Stomach (tissue), 9 donors: ENCODE data around the gene CENPQ. TPM values are rescaled to one million over a fixed set of nuclear protein-coding genes. Genes with fewer than 3 reads are reported as not detected.

Experiments used
- DNase-seq, 2 donors: peaks; one replicate each; pipeline versions ENCODE4 v3.0.0 to v3.0.0-alpha.2; 2013 to 2019
- H3K27ac ChIP-seq, 5 donors: fragments of 200-600 bp in 4 of 5; sonication (generic) in 4 of 5; one replicate each; pipeline ENCODE4 v1.5.1; 2013 to 2019; ENCODE audit warnings: mild to moderate bottlenecking in 1 of 5, moderate library complexity in 1 of 5
- H3K27me3 ChIP-seq, 3 donors: fragments of 200-600 bp; sonication (generic); one replicate each; pipeline ENCODE4 v1.5.1; 2017 to 2019; ENCODE audit warnings: mixed run types in 1 of 3
- H3K36me3 ChIP-seq, 4 donors: fragments of 200-600 bp; sonication (generic); 1 replicate in 3 of 4; 2 replicates in 1 of 4; pipeline ENCODE4 v1.5.1; 2016 to 2019
- H3K4me1 ChIP-seq, 4 donors: fragments of 200-600 bp; sonication (generic); one replicate each; pipeline ENCODE4 v1.5.1; 2016 to 2019
- H3K4me3 ChIP-seq, 4 donors: fragments of 200-600 bp; sonication (generic) in 3 of 4; one replicate each; pipeline ENCODE4 v1.5.1; 2016 to 2019; ENCODE audit warnings: mild to moderate bottlenecking in 1 of 4
- H3K9me3 ChIP-seq, 4 donors: fragments of 200-600 bp; sonication (generic); one replicate each; pipeline ENCODE4 v1.5.1; 2016 to 2019
- EP300 ChIP-seq: sonication (generic); formaldehyde crosslinking; IDR thresholded peaks from one replicate; pipeline ENCODE4 v1.6.1; 2017; ENCODE audit warnings: antibody characterized with exemption
- POLR2A ChIP-seq, 4 donors: fragments of 450-650 bp; IDR thresholded peaks; one replicate each; pipeline ENCODE4 v1.6.1; 2016; ENCODE audit warnings: antibody characterized with exemption in 4 of 4, control low read depth in 2 of 4, mild to moderate bottlenecking in 1 of 4, moderate library complexity in 1 of 4
- POLR2AphosphoS5 ChIP-seq, 3 donors: sonication (generic); formaldehyde crosslinking; IDR thresholded peaks; one replicate each; pipeline ENCODE4 v1.6.1; 2016; ENCODE audit warnings: antibody characterized with exemption in 3 of 3
- WGBS, 5 donors: extraction: QIAGEN DNeasy Blood & Tissue Kit in 3 of 5; methylation state at CpG; one replicate each; pipeline versions ENCODE4 v1.1.5 to v1.1.7; 2013 to 2018; 5-methylcytosine and 5-hydroxymethylcytosine counted together
- intact Hi-C: fragments of 100-400 bp; cut with DNase I; formaldehyde crosslinking; loops from one replicate; pipeline ENCODE4 v1.15.1; 2023; ENCODE audit warnings: low total_unique reads
- polyA plus RNA-seq, 3 donors: library from polyadenylated mRNA; stranded (reverse); fragments of 200-250 nt; gene quantifications; one replicate each; pipeline ENCODE4 v1.2.3, GENCODE V29; 2013
- total RNA-seq, 5 donors: library from RNA; depleted of rRNA; stranded (reverse); fragments of >200 nt; gene quantifications; one replicate each; pipeline versions ENCODE4 v1.1.0 to v1.2.3, GENCODE V29; 2014 to 2016
- TF ChIP-seq, protein P1 (sequence below), 7 experiments: fragments of 450-650 bp in 4 of 7; fragments of 200-600 bp in 3 of 7; sonication (generic) in 3 of 7; IDR thresholded peaks; one replicate each; pipeline ENCODE4 v1.5.1; 2016 to 2019; ENCODE audit warnings: antibody characterized with exemption in 7 of 7, control low read depth in 2 of 7, mild to moderate bottlenecking in 1 of 7
- donor health status: healthy with polysubstance abuse.
- donor health status: Bipolar disorder and iron deficiency.
- donor health status: healthy.

Gene CENPQ
- total and polyA plus RNA-seq, 8 donors, result 0.43 to 18.3 (median 4.6) TPM; not detected in 1

DNA sequence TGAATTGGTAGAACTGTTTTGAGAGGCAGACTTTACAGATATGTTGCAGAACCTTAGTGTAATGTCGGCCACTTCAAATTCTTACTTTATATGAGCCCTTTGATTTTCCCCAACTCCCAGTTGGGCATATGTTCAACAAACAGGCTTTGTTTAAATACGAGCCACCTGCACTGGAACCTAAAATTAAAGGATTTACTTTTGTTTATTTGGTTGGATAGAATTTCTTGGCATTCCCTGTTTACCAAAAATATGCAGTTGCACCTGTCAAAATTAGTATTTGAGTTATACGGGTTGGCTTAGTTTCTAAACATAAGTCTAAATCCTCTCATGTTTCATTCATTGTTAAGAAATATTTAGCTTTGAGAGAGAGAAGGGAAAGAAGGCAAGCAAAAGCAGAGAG is 34.1 kb downstream of the CENPQ start:
- peaks cover 0 to 22% (median 4%) of the 10 kb centered on the region in 4 donors for H3K36me3 ChIP-seq
- WGBS, 5 donors, result 46 to 58% (median 48%) methylated on average over 3 of the region's 3 CpGs
- TF ChIP-seq POLR2AphosphoS5 (IDR thresholded peaks at IDR 0.05) (no peak), EP300 (no peak)
- TF ChIP-seq, protein P1, sequence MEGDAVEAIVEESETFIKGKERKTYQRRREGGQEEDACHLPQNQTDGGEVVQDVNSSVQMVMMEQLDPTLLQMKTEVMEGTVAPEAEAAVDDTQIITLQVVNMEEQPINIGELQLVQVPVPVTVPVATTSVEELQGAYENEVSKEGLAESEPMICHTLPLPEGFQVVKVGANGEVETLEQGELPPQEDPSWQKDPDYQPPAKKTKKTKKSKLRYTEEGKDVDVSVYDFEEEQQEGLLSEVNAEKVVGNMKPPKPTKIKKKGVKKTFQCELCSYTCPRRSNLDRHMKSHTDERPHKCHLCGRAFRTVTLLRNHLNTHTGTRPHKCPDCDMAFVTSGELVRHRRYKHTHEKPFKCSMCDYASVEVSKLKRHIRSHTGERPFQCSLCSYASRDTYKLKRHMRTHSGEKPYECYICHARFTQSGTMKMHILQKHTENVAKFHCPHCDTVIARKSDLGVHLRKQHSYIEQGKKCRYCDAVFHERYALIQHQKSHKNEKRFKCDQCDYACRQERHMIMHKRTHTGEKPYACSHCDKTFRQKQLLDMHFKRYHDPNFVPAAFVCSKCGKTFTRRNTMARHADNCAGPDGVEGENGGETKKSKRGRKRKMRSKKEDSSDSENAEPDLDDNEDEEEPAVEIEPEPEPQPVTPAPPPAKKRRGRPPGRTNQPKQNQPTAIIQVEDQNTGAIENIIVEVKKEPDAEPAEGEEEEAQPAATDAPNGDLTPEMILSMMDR (IDR thresholded peaks at IDR 0.05), result no peak
- H3K27ac ChIP-seq, result no peak overlapping the region
- H3K4me3 ChIP-seq, result no peak overlapping the region
- intact Hi-C loops, result no loop called here
- no peaks in the 10 kb centered on the region for H3K9me3 ChIP-seq
- DNase-seq, result no peak
- no peaks in the 10 kb centered on the region for H3K27me3 ChIP-seq
- no peaks in the 10 kb centered on the region for H3K4me1 ChIP-seq

DNA sequence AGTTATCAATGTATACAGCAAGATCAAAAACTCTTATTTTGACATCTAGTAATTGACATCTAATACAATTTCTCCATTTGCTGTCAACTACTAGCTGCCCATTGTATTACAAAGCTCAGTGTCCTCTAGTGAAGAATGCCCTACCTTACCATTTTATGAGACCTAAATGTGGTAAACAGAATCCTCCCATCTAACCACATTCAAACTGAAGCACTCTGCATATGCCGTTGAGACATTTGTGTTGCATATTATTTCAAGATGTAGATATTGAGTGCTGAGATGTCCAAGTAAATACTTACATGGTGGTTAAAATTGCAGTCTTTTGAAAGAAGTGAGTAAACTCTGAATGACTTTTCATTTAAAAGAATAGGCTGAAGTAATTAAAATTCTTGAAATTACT is 36.0 kb downstream of the CENPQ start:
- TF ChIP-seq, protein P1 (IDR thresholded peaks at IDR 0.05), result no peak
- TF ChIP-seq POLR2A (IDR thresholded peaks at IDR 0.05) (no peak), EP300 (no peak), POLR2AphosphoS5 (IDR thresholded peaks at IDR 0.05) (no peak)
- H3K4me3 ChIP-seq, result no peak overlapping the region
- H3K9me3 ChIP-seq, result no peaks in the 10 kb centered on the region
- H3K36me3 ChIP-seq, result peaks cover 0 to 6% (median 0%) of the 10 kb centered on the region in 4 donors
- DNase-seq, result no peak
- no peaks in the 10 kb centered on the region for H3K27me3 ChIP-seq
- intact Hi-C loops, result no loop called here
- no peaks in the 10 kb centered on the region for H3K4me1 ChIP-seq
- 76 to 93% (median 79%) methylated on average over 1 of the region's 1 CpG for WGBS, 5 donors
- H3K27ac ChIP-seq, result no peak overlapping the region

DNA sequence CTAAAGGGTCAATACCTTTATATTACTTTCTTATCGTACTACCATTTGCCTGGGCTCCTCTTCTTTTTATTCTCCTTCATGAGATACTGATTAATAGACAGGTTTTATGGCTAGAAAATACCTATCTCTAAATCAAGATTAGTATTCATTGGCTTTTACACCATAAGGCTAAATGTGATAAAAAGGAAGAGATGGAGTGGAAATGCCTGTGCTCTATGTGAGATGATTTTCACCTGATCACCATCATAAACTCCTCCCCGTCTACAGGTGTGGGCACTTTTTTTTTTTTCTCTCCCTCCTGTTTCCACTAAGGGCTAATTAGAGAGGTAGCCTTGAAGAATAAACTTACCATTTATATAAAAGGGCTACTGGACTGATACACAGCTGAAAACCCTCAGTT is 36.5 kb downstream of the CENPQ start, which contains the start of gene GLYATL3:
Gene GLYATL3, plus strand, starts transcription at position 301 of the 400 bp plus-strand sequence. CDS start 12,068 bp downstream, outside the sequence.
- H3K9me3 ChIP-seq, result no peaks in the 10 kb centered on the region
- peaks cover 0 to 1% (median 0%) of the 10 kb centered on the region in 4 donors for H3K36me3 ChIP-seq
- H3K4me3 ChIP-seq, result no peak within 1 kb of the TSS
- TF ChIP-seq POLR2A (IDR thresholded peaks at IDR 0.05), result no peak
- 43 to 85% (median 62%) methylated on average over 2 of the region's 2 CpGs for WGBS, 5 donors
- no peak within 1 kb of the TSS for H3K27ac ChIP-seq
- no peaks in the 10 kb centered on the region for H3K4me1 ChIP-seq
- DNase-seq, result no peak
- intact Hi-C loops, result no loop called here
- no peaks in the 10 kb centered on the region for H3K27me3 ChIP-seq

DNA sequence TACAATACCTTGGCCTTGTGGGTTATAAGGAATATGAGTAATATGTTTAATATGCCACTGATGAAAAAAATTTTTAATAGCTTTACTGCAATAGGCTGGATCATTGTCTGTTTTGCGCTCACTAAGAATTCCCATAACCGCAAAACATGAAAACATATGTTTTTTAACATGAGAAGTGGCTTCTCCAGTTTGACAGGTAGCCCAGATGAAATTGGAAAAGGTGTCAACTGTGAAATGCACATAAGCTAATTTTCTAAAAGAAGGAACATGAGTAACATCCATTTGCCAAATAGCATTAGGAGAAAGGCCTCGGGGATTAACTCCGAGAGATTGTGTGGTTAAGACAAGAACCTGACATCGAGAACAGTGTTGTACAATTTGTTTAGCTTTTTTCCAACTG is 41.5 kb downstream of the CENPQ start:
- no peak for TF ChIP-seq EP300
- TF ChIP-seq, protein P1 (IDR thresholded peaks at IDR 0.05), result no peak
- TF ChIP-seq POLR2AphosphoS5 (IDR thresholded peaks at IDR 0.05), result no peak
- no peak for TF ChIP-seq POLR2A (IDR thresholded peaks at IDR 0.05)
- intact Hi-C loops, result no loop called here
- H3K27me3 ChIP-seq, result no peaks in the 10 kb centered on the region
- H3K4me1 ChIP-seq, result no peaks in the 10 kb centered on the region
- H3K9me3 ChIP-seq, result no peaks in the 10 kb centered on the region
- H3K36me3 ChIP-seq, result no peaks in the 10 kb centered on the region
- 75 to 93% (median 92%) methylated on average over 5 of the region's 5 CpGs for WGBS, 5 donors
- no peak for DNase-seq
- H3K27ac ChIP-seq, result no peak overlapping the region
- H3K4me3 ChIP-seq, result no peak overlapping the region

DNA sequence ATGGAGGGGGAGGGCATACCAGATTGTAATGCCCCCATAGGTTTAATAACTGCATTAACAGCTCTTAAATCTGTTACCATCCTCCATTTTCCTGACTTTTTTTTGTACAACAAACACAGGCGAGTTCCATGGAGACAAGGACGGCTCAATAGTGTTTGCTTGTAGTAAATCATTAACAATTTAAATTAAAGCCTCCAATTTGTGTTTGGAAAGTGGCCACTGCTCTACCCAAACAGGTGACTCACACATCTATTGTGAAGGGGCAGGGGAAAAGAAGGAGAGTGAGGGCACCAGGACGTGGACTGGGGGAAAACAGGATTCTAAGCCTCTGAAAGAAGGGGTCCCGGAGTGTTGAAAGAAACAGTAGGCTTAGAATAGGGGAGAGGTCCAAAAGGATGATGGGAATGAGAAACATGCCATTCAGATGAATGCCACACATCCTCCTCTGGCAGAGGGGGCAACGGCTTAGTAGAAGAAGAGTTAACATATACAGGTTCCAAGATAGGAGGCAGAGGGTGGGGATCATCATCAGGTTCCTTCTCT is 43.5 kb downstream of the CENPQ start:
- no peaks in the 10 kb centered on the region for H3K36me3 ChIP-seq
- WGBS, 5 donors, result 25 to 69% (median 38%) methylated on average over 5 of the region's 5 CpGs
- intact Hi-C loops, result no loop called here
- DNase-seq, result peak in 1 of 2 donors; percentile 49
- no peaks in the 10 kb centered on the region for H3K4me1 ChIP-seq
- no peaks in the 10 kb centered on the region for H3K9me3 ChIP-seq
- no peak overlapping the region for H3K4me3 ChIP-seq
- TF ChIP-seq, protein P1 (IDR thresholded peaks at IDR 0.05), result no peak
- TF ChIP-seq POLR2AphosphoS5 (IDR thresholded peaks at IDR 0.05) (no peak), POLR2A (IDR thresholded peaks at IDR 0.05) (no peak), EP300 (no peak)
- H3K27ac ChIP-seq, result peak overlapping the region in 2 of 5 donors; percentile 32 to 37
- no peaks in the 10 kb centered on the region for H3K27me3 ChIP-seq
